Fibroblast of lung (primary cell): ENCODE data around the gene JAKMIP3.

ENCODE experiments used
- EZH2 ChIP-seq: IDR thresholded peaks from 2 replicates; pipeline ENCODE4 v1.5.1; 2012; ENCODE audit warnings: low read length, control low read depth, mild to moderate bottlenecking; ENCODE audit errors: missing control alignments
- TF ChIP-seq, protein P1 (sequence below), 2 donors: IDR thresholded peaks in 1 of 2; conservative IDR thresholded peaks in 1 of 2; 1 replicate in 1 of 2; 2 replicates in 1 of 2; pipeline ENCODE4 v1.5.1; 2011 to 2012; ENCODE audit warnings: low read length in 2 of 2, control low read depth in 1 of 2, inconsistent platforms in 1 of 2, low read depth in 1 of 2, mild to moderate bottlenecking in 1 of 2

- TF ChIP-seq, protein P1, sequence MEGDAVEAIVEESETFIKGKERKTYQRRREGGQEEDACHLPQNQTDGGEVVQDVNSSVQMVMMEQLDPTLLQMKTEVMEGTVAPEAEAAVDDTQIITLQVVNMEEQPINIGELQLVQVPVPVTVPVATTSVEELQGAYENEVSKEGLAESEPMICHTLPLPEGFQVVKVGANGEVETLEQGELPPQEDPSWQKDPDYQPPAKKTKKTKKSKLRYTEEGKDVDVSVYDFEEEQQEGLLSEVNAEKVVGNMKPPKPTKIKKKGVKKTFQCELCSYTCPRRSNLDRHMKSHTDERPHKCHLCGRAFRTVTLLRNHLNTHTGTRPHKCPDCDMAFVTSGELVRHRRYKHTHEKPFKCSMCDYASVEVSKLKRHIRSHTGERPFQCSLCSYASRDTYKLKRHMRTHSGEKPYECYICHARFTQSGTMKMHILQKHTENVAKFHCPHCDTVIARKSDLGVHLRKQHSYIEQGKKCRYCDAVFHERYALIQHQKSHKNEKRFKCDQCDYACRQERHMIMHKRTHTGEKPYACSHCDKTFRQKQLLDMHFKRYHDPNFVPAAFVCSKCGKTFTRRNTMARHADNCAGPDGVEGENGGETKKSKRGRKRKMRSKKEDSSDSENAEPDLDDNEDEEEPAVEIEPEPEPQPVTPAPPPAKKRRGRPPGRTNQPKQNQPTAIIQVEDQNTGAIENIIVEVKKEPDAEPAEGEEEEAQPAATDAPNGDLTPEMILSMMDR (conservative IDR thresholded peaks at IDR 0.05 in 1 of 2, IDR thresholded peaks at IDR 0.05 in 1 of 2; ENCODE audit: low read depth in 1 of 2, low read length in 2 of 2) = no peak
- no peak for TF ChIP-seq EZH2
Observed at GRCh38 chr10:132069122-132069848, 3.5 kb downstream of the JAKMIP3 start.
